B cell (primary cell): ENCODE data around the gene CEPT1.

ENCODE experiments used
- CTCF ChIP-seq: fragments of 200-600 bp; IDR thresholded peaks from one replicate; pipeline ENCODE4 v1.8.0; 2022; ENCODE audit warnings: antibody characterized with exemption, mild to moderate bottlenecking
- EZH2 ChIP-seq: IDR thresholded peaks from 2 replicates; pipeline ENCODE4 v1.6.1; 2012; ENCODE audit warnings: borderline replicate concordance, low read depth, mild to moderate bottlenecking, moderate library complexity, low read length; ENCODE audit not compliant: insufficient read depth, poor library complexity, severe bottlenecking

GRCh38 chr1:111175349-111175748 lies 35.3 kb downstream of the CEPT1 start:
- TF ChIP-seq CTCF, result no peak
- TF ChIP-seq EZH2, result no peak
